GM18502 (cell line): ENCODE data around the gene MDP1.

ENCODE experiments used
- ATAC-seq: cut with Tn5 transposase; IDR thresholded peaks from one replicate; pipeline ENCODE4 v1.9.1; 2021; ENCODE audit warnings: mild to moderate bottlenecking; ENCODE audit not compliant: unreplicated experiment, poor library complexity

Gene MDP1

DNA sequence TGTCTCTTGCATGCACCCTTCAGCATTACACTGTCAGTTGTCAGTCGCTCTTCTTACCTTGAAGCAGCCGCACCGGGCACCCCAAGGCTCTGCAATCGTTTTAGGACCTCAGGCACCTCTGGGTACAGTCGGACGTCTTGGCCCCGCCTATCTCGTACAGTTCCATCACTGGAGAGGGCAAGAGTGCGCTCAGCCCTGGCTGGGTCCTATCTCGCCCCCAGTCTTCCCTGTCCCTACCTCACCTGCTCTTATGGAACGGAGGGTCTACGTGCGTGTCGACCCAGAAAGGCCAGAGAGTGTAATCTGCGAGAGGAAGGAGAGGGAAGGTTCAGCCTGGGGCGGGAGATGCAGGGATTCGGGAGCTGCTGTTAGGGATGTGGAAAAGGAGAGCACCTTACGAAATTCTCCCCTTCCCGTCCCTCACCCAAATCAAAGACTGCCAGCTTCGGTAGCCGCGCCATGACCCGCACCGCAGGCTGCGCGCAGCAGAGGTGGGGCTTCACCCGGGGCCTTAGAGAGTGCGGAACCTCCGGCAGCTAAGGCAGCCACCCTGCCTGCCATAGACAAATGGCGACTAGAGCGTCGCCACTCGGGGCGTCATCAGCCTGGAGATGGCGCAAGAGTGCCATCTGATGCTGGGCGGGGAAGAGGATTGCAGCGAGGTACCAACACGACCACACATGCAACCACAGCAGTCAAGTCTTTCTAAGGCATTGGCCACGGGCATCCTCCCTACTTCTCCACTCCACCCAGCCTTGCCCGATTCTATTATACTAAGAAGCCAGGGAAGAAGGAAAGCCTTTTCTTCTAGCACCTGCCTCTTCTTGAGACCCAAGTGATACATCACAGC lies at the start of gene MDP1:
Gene MDP1, minus strand, starts transcription at position 572 of the 850 bp plus-strand sequence. Its CDS starts 111 bp downstream, at position 461.
- peak; percentile 68 for ATAC-seq

DNA sequence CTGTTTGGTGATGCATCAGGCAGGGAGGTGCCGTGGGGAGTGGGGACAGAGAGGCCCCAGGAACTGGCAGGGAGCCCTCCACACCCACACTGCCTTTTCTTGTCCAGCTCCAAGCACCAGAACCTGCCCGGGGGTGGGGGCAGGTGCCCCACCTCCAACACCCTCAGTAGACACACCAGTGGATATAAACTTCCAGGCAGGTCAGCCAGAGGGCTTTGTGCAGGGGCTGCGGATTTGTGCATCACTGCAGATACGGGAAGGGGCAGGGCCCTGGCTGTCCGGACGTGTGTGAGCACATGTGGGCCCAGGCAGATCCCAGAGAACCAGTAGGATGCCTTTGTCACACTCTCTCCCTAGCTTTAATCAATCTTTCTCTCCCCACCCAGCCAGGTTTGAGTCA lies 48.4 kb upstream of the MDP1 start:
- no peak for ATAC-seq

GRCh38 chr14:24263848-24264247 lies 48.0 kb upstream of the MDP1 start:
- no peak for ATAC-seq

DNA sequence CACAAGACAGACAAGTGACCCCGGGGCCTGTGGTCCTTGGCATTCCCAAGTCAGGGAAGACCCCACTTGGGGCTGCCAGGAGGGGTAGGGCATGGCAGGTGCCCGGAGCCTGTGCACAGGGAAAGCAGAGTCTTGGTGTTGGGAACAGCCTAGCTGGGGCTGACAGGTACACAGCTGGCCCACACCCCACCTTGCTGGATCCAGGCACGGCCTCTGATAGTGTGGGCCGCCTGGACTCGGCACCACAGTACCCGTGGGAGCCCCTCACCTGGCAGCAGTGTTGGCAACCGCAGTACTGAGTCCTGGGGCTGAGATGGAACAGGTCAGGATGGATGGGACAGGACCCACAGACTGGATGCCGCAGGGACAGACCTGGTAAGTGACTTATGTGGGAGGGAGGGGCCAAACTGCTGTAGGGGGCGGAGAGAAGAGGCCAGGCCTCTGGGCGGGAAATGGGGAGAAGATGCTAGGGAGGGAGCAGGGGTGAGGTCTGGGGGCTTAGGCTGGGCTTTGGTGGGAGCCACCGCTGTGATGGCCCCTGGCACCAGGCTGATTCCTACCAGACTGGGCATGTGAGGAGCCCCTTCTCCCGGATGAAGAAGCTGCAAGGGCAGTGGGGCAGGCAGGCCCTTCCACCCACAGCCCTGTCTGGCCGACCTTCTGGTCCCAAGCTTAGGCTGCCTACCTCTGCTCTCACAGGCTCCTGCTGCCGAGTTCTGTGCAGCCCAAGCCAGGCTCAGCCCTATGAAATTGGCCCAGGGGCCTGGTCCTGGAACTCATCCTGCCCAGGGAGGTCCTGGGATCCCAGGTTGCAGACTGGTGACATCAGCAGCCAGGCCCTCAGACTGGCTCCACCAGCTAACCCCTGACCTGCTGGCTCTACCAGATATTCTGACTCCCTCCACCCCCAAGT lies 47.2 kb upstream of the MDP1 start, which contains the start of gene TGM1:
Gene TGM1, minus strand, starts transcription at position 357 of the 913 bp plus-strand sequence. CDS start 825 bp downstream, outside the sequence.
- ATAC-seq, result no peak

DNA sequence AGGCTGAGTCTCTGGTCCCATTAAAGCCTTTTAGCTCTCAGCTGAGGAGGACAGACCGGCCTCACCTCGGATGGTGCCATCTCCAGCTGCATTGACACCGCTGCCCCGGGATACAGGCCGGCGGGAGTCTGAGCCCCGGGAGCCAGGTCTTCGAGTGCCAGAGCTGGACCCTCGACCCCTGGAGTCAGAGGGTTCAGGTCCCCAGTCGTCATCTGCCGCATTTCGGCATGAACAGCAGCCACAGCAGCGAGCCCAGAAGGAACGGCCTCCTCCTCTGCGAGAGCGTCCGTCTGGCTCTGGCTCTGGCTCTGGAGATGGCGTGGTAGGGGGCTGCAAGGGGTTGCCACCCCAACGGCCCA lies 46.1 kb upstream of the MDP1 start:
- no peak for ATAC-seq

GRCh38 chr14:24261256-24261968 lies 45.5 kb upstream of the MDP1 start:
- ATAC-seq, result no peak

- no peak for ATAC-seq
Measured at GRCh38 chr14:24260780-24261157, 44.9 kb upstream of the MDP1 start.

GRCh38 chr14:24260026-24260779 lies 44.3 kb upstream of the MDP1 start:
- no peak for ATAC-seq

- ATAC-seq, result no peak
Measured at GRCh38 chr14:24259282-24260025, 43.6 kb upstream of the MDP1 start.

DNA sequence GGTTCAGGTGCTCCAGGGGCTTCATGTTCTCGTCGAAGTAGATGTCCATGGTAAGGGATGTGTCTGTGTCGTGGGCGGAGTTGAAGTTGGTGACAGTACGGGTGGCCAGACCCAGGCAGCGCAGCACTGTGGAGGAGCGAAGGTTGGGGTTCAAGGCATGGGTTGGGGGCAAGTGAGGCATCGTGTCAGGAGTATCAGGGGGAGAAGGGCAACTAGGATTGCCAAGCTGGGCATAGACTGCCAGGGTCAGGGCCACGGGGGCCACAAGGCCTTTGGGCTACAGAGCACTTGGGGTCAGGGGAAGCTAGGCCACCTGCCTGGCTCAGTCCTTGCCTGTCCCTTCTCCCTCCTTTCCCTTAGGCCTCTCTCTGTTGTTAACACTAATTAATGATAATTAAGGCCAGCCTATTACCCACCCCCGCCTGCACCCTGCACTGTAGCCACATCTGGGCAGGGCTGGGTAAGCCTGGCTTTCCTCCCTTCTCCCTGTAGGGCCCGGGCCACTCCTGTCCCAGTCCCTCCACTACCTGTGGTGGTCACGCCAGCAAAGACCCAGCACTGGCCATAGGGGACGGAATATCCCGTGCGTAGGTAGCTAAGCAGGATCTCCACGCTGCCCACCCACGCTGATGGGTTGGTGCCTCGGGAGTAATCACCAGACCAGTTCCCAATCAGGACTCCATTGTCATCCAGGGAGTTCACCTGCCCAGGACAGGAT lies 42.8 kb upstream of the MDP1 start:
- no peak for ATAC-seq

DNA sequence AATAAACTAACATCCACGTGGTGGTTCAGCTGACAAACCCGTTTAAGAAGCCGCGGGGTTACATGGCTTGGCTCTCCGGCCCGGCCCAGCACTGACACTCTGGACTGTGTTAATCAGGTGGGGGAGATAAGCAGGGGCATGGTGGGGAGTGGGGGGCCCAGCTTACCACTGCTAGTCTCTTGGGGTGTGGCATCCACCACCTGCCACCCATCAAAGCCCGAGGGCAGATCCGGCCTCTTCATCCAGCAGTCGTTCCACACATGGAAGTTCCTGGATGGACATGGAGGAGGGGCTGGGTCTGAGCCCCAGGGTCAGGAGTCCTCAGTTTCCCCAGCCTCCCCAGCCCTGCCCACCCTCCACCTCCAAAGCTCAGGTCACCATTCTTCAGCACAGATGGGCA lies 42.3 kb upstream of the MDP1 start:
- ATAC-seq, result no peak

GRCh38 chr14:24256960-24257359 lies 41.1 kb upstream of the MDP1 start:
- ATAC-seq, result no peak

- ATAC-seq, result no peak
Measured at GRCh38 chr14:24255931-24256711, 40.3 kb upstream of the MDP1 start.

GRCh38 chr14:24255438-24255837 lies 39.6 kb upstream of the MDP1 start:
- ATAC-seq, result no peak

DNA sequence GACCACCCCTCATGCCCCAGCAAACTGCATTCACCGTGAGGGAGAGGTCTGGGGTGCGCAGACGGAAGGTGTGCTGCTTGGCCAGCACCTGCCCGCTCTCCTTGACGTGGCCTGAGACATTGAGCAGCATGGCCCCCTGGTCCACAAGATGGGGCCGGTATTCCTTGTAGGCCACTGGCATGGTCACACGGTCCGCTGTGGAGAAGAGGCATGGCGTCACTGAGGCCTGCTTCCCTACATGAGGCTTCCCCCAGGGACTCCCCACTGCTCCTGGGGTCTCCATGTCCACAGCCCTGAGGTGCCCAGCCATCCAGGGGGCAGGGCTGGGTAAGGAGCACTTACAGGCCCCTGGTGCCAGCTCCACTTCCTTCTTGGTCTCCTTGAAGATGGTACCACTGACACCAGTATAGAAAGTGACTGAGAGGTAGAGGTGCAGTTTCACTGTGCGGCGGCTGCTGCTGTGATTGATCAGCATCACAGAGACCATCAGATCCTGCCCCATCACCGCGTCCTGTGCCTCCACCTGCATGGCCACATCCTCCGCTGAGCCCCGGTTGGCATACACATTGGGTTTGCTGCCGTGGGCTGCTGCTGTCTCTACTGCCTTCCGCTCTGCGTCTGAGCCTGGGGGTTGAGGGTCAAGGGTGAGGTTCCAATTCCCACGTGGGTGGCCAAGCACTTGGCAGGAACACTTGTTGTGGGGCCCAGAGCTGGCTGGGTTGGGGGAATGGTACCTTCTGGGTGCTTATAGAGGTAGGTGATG lies 38.9 kb upstream of the MDP1 start:
- ATAC-seq, result no peak

GRCh38 chr14:24253936-24254335 lies 38.1 kb upstream of the MDP1 start:
- ATAC-seq, result no peak
